Chondrocyte (in vitro differentiated cells): ENCODE data around the gene DISC1. TPM values are rescaled to one million over a fixed set of nuclear protein-coding genes. Genes with fewer than 3 reads are reported as not detected.
A peak's percentile ranks its signal among the peaks of the same experiment; 100 is the strongest.

Source experiments
- DNase-seq: peaks from one replicate; pipeline ENCODE4 v3.0.0; 2021; ENCODE audit warnings: mixed read lengths, low spot score
- H3K27ac Mint-ChIP-seq: one replicate; pipeline ENCODE4 v1.8.0; 2021; ENCODE audit warnings: mild to moderate bottlenecking, moderate library complexity, mixed read lengths; ENCODE audit not compliant: unreplicated experiment
- H3K27me3 Mint-ChIP-seq: 2 replicates; pipeline ENCODE4 v1.8.0; 2021; ENCODE audit warnings: low read depth, mixed read lengths
- H3K36me3 Mint-ChIP-seq: 2 replicates; pipeline ENCODE4 v1.8.0; 2021; ENCODE audit warnings: low read depth, mixed read lengths
- H3K4me1 Mint-ChIP-seq: 2 replicates; pipeline ENCODE4 v1.8.0; 2021; ENCODE audit warnings: low read depth, mild to moderate bottlenecking, mixed read lengths
- H3K4me3 Mint-ChIP-seq: one replicate; pipeline ENCODE4 v1.8.0; 2021; ENCODE audit warnings: mild to moderate bottlenecking, moderate library complexity, mixed read lengths; ENCODE audit not compliant: unreplicated experiment
- H3K9me3 Mint-ChIP-seq: 2 replicates; pipeline ENCODE4 v1.8.0; 2021; ENCODE audit warnings: low read depth, mixed read lengths
- total RNA-seq: library from RNA; stranded (reverse); gene quantifications from 3 replicates; pipeline ENCODE4 v1.2.1, GENCODE V29; 2021
- TF ChIP-seq, protein P1 (sequence below): fragments of 200-600 bp; sonication (generic); IDR thresholded peaks from 2 replicates; pipeline ENCODE4 v1.5.0; 2021; ENCODE audit warnings: antibody characterized with exemption, mild to moderate bottlenecking, moderate library complexity

The DISC1 gene
- total RNA-seq, 1 donor from 2014 or later, result 5.0 TPM

DNA sequence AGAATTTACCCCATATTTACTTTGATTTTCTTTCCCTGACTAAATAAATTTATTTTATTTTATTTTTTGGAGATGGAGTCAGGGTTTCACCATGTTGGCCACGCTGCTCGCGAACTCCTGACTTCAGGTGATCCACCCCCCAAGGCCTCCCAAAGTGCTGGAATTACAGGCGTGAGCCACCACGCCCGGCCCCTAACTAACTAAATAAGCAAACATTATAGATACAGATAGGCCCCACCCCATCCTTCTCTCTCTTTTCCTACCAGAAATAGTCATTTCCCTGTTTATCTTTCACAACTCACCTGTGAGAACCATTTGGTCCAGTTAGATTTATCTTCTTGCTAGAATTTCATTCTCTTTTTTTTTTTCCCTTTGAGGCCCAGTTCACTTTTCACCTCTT, 167.3 kb downstream of the DISC1 start:
- no peak for DNase-seq
- no peak overlapping the region for H3K27ac Mint-ChIP-seq
- H3K4me3 Mint-ChIP-seq, result no peak overlapping the region
- peaks cover 2% of the 10 kb centered on the region for H3K9me3 Mint-ChIP-seq
- peaks cover 1% of the 10 kb centered on the region for H3K36me3 Mint-ChIP-seq
- TF ChIP-seq, protein P1, sequence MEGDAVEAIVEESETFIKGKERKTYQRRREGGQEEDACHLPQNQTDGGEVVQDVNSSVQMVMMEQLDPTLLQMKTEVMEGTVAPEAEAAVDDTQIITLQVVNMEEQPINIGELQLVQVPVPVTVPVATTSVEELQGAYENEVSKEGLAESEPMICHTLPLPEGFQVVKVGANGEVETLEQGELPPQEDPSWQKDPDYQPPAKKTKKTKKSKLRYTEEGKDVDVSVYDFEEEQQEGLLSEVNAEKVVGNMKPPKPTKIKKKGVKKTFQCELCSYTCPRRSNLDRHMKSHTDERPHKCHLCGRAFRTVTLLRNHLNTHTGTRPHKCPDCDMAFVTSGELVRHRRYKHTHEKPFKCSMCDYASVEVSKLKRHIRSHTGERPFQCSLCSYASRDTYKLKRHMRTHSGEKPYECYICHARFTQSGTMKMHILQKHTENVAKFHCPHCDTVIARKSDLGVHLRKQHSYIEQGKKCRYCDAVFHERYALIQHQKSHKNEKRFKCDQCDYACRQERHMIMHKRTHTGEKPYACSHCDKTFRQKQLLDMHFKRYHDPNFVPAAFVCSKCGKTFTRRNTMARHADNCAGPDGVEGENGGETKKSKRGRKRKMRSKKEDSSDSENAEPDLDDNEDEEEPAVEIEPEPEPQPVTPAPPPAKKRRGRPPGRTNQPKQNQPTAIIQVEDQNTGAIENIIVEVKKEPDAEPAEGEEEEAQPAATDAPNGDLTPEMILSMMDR, result no peak
- H3K4me1 Mint-ChIP-seq, result peaks cover 21% of the 10 kb centered on the region
- H3K27me3 Mint-ChIP-seq, result no peaks in the 10 kb centered on the region

DNA sequence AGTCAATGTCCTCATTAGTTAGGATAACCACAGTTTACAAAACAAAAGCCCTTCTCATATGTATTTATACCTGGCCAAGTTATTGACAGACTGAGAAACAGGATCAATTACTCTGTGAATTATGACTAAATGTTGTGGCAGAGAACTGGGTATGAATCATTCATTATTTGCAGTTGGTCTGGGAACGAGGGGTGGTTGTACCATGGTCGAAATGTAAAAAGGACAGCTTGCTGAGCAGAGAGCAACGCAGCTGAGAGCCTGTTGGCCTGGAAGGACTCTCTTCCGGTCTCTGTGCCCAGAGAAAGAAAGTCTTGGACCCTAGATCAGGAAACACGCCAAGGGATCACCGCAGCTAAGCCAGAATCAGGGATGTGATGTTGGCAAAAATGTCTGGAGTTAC, 169.6 kb downstream of the DISC1 start:
- peaks cover 4% of the 10 kb centered on the region for H3K36me3 Mint-ChIP-seq
- peaks cover 39% of the 10 kb centered on the region for H3K4me1 Mint-ChIP-seq
- H3K4me3 Mint-ChIP-seq, result no peak overlapping the region
- no peak overlapping the region for H3K27ac Mint-ChIP-seq
- DNase-seq, result no peak
- no peaks in the 10 kb centered on the region for H3K27me3 Mint-ChIP-seq
- TF ChIP-seq, protein P1, result no peak
- H3K9me3 Mint-ChIP-seq, result peaks cover 4% of the 10 kb centered on the region

DNA sequence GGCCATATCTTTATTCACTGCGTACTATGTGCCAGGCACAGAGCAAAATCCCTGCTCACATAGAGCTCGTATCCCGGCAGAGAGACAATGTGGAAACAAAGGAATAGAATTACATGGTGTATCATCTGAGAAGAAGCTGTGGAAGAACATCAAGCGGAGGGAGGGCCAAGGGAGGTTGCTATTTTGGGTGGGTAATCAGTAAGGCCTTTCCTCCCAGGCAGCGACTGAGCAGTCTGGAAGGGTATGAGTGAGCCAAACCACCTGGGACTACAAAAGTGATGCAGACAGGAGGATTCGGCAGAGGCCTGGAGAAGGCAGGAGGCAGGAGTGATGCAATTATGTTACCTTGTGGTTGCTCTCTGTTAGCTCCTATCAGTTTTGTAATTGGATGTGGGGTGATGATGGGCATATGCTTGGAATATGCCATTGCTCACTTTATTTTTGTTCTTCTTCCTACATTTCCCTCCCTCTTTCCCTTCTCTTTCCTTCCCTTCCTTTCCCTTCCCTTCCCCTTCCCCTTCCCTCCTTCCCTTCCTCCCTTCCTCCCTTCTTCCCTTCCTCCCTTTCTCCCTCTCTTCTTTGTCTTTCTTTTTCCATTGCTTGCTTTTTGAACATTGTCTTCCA, 172.9 kb downstream of the DISC1 start:
- Mint-ChIP-seq H3K4me1 (peaks cover 27% of the 10 kb centered on the region), H3K27me3 (no peaks in the 10 kb centered on the region), H3K27ac (peak overlapping the region; percentile 70), H3K4me3 (no peak overlapping the region), H3K9me3 (peaks cover 10% of the 10 kb centered on the region), H3K36me3 (peaks cover 7% of the 10 kb centered on the region)
- DNase-seq, result no peak
- TF ChIP-seq, protein P1, result no peak

DNA sequence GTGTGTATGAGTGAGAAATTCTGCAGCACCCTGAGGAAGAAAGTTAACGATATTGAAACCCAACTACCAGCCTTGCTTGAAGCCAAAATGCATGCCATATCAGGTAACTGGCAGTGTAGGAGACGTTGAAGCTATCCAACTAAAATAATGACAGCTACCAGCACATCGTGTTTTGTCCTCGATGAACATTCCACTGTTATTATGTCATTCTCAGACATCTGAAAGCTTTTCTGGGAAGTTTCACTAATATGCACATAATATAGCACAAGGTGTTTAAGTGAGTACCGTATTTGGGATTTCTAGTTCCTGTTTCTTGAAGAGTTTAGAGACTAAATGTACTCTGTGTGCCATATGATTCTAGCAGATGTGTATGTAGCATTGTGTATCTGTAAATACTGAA, 173.5 kb downstream of the DISC1 start:
- Mint-ChIP-seq H3K27ac (peak overlapping the region; percentile 70), H3K36me3 (peaks cover 7% of the 10 kb centered on the region), H3K27me3 (no peaks in the 10 kb centered on the region), H3K4me3 (no peak overlapping the region), H3K4me1 (peaks cover 27% of the 10 kb centered on the region), H3K9me3 (peaks cover 10% of the 10 kb centered on the region)
- TF ChIP-seq, protein P1, result no peak
- no peak for DNase-seq

DNA sequence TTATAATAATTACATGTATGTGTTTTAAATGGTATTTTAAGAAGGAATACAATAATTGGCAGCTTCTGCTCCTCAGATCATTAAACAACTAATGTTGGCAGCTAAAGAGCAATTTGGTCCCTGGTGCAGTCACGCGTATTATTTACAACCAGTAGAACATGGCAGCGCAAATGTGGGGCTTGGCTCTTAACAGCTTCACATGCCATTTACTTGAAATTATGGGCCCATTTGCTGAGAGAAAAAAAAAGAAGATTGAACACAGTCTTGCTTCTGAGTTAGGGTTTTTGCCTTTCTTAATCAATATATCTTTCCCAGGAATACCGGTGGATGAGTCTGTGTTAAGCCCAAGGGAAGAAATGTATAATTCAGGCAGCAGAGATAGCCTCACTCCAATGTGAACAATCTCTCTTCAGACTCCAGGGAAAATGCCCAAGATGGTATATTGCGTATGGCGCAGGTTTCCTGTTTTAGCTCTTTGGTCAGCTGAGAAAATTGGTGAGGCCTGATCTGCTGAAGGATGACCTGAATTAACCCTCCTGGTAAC, 174.5 kb downstream of the DISC1 start:
- TF ChIP-seq, protein P1, result no peak
- Mint-ChIP-seq H3K27me3 (no peaks in the 10 kb centered on the region), H3K9me3 (peaks cover 10% of the 10 kb centered on the region), H3K4me3 (no peak overlapping the region), H3K4me1 (peaks cover 24% of the 10 kb centered on the region), H3K36me3 (peaks cover 6% of the 10 kb centered on the region), H3K27ac (no peak overlapping the region)
- DNase-seq, result no peak
